RPMI7951 (cell line): ENCODE data around the gene ADGRG3. TPM values are rescaled to one million over a fixed set of nuclear protein-coding genes. Genes with fewer than 3 reads are reported as not detected.

Experiments
- DNase-seq: peaks from one replicate; pipeline ENCODE4 v3.0.0-alpha.2; 2012; ENCODE audit warnings: low read depth
- total RNA-seq: library from RNA; depleted of rRNA; stranded (reverse); fragments of >200 nt; shearing (Covaris generic); gene quantifications from 2 replicates; pipeline ENCODE4 v1.2.3, GENCODE V29; 2014

The ADGRG3 gene
- total RNA-seq, 1 experiment from 2014 or later, result not detected

DNA sequence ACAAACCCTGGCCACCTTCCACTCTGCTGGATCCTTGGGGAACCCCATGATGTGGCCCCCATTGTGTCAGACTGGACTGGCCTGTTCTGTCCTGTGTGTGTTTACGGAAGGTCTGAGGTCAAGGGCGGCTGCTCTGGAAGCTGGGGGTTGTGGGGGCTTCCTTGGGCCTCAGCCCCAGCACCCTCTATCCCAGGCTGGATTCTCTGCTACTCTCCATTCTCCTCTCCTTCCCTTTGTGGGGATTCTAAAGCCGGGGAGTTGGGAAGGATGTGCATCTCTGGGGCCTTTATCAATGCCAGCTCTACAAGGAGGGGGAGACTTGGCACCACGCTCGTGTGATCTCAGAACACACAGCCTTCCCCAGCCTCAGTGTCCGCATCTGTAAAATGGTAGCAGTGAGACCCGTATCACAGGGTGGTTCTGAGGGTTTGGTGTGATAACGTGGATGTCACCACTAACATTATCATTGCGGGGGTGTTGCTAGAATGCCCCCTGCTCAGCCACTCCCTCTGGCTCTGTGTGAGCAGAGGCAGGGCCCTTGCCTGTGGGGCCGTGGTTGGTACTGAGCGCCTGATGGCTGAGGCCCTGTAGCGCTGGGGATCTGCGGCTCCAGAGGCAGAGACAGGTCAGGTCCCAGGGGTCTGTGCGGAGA is 21.6 kb upstream of the ADGRG3 start:
- DNase-seq, result no peak

DNA sequence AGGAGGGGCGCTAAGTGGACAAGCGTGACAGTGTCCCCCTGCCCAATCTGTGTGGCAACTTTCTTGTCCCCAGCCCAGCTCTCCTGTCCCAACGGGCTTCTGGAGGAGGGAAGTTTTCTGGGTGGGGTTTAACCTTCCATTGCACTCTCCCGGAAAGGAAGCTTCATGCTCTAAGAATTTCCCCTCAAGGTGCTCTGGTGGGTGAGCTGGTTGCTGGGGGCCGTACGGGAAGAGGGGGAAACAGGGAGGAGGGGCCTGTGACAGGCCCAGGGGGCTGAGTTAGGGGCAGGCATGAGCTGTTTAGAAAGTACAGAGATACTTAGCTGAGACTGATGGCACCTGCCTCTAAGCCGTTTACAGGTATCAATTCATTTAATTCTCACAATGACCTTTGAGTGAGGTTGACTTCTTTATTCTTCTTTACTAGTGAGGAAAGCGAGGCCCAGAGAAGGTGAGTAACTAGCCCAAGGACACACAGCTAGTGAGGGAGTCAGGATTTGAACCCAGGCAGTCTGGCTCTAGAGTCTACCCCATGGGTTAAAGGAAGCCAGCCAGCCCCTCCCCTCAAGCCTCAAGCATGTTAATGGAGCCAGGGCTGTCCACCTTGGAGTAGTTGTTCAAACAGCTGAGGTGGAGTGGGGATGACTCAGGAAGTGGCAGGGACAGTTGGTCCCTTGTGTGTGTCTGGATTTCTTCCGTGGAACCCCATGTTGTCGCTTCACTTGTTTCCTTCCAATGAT is 20.8 kb upstream of the ADGRG3 start:
- no peak for DNase-seq

DNA sequence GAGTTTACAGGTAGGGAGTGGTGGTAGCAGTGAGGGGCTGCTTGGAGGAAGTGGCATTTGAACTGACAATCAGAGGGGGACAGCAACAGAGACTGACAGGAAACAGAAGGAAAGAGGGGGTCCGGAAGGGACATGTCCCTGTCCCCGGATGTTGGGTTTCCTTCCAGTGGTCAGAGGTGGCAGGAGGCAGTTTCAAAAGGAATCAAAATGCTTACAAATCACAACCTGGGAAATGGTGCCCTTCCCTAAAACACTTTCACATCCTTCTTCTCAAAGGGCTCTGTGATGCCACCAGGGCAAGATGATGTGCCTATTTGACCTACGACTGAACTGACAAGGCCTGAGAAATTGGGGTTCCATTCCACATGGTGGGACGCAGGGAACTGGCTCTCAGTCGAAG is 20.0 kb upstream of the ADGRG3 start:
- DNase-seq, result no peak

GRCh38 chr16:57648581-57649442 is 19.3 kb upstream of the ADGRG3 start:
- DNase-seq, result peak; percentile 72

- no peak for DNase-seq
These were observed 18.7 kb upstream of the ADGRG3 start for GRCh38 chr16:57649443-57649751.

- DNase-seq, result no peak
These were observed 18.3 kb upstream of the ADGRG3 start for GRCh38 chr16:57649846-57650245.

GRCh38 chr16:57651344-57652333 is 16.5 kb upstream of the ADGRG3 start:
- no peak for DNase-seq

GRCh38 chr16:57652695-57653471 is 15.2 kb upstream of the ADGRG3 start:
- no peak for DNase-seq

GRCh38 chr16:57653936-57654335 is 14.2 kb upstream of the ADGRG3 start:
- no peak for DNase-seq

DNA sequence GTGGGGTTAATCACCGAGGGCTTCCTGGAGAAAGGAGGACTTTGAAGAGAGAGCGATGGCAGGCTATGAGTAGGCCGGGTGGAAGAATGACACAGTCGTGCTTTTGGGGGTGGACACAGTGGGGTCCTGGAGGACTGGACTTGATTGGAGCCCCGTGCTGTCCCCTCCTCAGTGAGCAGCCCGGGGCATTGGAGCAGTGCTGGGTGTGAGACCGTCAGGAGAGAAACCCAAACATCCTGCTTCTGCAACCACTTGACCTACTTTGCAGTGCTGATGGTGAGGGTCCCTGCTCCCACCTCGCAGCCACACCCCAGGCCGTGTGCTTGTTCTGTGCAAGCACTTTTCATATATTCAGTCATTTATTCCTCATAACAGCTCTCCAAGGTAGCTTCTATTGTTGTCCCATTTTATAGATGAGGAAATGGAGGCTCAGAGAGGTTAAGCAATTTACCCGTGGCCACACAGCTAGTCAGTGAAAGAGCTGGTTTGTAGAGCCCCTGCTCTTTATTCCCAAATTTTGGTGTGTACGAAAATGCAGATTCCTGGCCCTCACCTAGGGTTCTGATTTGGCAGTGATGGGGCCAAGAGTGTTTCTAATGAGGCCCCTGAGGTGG is 11.7 kb upstream of the ADGRG3 start:
- no peak for DNase-seq

- DNase-seq, result no peak
These were observed 10.9 kb upstream of the ADGRG3 start for GRCh38 chr16:57657228-57657627.

DNA sequence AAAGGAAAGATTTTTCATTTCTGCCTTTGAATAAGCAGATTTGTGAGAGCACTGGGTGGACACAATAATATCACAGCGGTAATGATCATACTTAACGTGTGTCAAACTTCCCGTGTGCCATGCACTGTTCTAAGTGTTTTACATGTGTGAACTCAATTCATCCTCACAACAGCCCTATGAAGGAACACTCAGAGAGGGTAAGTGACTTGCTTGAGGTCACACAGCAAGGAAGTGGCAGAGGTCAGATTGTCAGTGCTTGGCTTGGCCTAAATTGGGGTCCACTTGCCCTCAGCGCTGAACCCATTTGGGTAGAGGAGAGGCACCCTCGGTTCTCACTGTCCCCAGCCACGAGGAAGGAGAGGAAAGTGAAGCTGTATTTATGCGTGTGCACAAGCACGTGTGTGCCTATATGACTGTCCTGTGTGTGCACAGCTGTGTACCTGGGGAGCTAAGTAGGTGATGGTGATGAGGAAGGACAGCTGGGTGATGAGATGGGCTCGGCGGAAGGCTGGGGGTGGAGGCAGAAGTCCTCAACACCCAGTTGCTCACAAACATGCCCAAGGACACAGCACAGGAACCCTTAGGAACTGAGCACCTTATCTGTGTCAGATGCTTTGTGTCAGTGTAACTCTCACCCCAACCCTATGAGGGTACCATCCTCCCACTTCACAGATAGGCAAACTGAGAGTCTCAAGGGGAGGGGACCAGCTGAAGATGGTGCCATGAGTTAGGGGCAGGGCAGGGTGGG is 9.8 kb upstream of the ADGRG3 start:
- DNase-seq, result no peak

GRCh38 chr16:57658878-57659674 is 9.0 kb upstream of the ADGRG3 start:
- DNase-seq, result no peak

GRCh38 chr16:57660715-57661463 is 7.2 kb upstream of the ADGRG3 start:
- DNase-seq, result no peak

GRCh38 chr16:57661510-57661909 is 6.6 kb upstream of the ADGRG3 start:
- no peak for DNase-seq

- DNase-seq, result no peak
These were observed 5.9 kb upstream of the ADGRG3 start for GRCh38 chr16:57661936-57662906.

DNA sequence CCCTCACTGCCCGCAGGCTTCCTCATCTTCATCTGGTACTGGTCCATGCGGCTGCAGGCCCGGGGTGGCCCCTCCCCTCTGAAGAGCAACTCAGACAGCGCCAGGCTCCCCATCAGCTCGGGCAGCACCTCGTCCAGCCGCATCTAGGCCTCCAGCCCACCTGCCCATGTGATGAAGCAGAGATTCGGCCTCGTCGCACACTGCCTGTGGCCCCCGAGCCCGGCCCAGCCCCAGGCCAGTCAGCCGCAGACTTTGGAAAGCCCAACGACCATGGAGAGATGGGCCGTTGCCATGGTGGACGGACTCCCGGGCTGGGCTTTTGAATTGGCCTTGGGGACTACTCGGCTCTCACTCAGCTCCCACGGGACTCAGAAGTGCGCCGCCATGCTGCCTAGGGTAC is 4.7 kb upstream of the ADGRG3 start:
- DNase-seq, result no peak
